Nephron (organoid): ENCODE measurements around the gene RNF26.

Source experiments
- H3K27ac Mint-ChIP-seq, 3 experiments: 2 replicates each; pipeline ENCODE4 v1.8.0; 2020; ENCODE audit warnings: mixed read lengths in 3 of 3, mild to moderate bottlenecking in 2 of 3, moderate library complexity in 1 of 3
- H3K27me3 Mint-ChIP-seq: 2 replicates; pipeline ENCODE4 v1.8.0; 2021; ENCODE audit warnings: low read depth, mild to moderate bottlenecking, moderate library complexity, mixed read lengths
- H3K36me3 Mint-ChIP-seq: 2 replicates; pipeline ENCODE4 v1.8.0; 2020; ENCODE audit warnings: low read depth, mixed read lengths
- H3K4me1 Mint-ChIP-seq: 2 replicates; pipeline ENCODE4 v1.8.0; 2020; ENCODE audit warnings: mixed read lengths
- H3K4me3 Mint-ChIP-seq, 3 experiments: 2 replicates each; pipeline ENCODE4 v1.8.0; 2020; ENCODE audit warnings: mild to moderate bottlenecking in 3 of 3, mixed read lengths in 3 of 3, moderate library complexity in 2 of 3
- H3K9me3 Mint-ChIP-seq: 2 replicates; pipeline ENCODE4 v1.8.0; 2020; ENCODE audit warnings: mixed read lengths
- CTCF ChIP-seq, 3 experiments: fragments of 200-600 bp; sonication (generic); IDR thresholded peaks; one replicate each; pipeline ENCODE4 v1.5.0; 2021; ENCODE audit warnings: antibody characterized with exemption in 3 of 3; ENCODE audit not compliant: unreplicated experiment in 3 of 3

The RNF26 gene

DNA sequence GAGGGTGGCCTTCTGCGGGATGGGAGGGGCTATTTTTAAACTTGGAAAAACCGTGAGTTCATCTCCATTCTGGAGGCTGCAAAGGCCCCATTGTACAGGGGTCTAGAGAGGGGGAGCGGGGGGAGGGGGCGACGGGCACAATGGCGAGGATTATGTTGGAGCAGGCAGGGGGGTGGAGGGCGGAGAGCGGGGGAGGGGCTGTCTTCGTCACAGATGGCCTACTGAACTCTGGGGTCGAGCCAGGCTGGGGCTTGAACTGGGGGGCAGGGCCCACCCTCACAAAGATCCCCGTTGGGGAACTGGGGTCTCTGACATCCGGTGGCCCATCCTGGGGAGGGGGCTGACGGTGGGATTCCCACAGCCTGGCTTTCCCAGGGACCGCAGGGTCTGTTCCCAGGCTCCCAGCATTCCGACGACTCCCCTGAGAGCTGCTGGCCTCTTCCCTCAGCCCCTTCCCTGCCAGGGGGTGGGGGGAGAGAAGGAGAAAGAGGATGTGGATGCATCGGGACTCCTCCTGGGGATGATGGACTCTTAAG is 14.0 kb upstream of the RNF26 start:
- H3K4me1 Mint-ChIP-seq = peaks cover 35% of the 10 kb centered on the region

GRCh38 chr11:119320776-119321524 is 13.4 kb upstream of the RNF26 start:
- H3K4me3 Mint-ChIP-seq = peak overlapping the region; percentile 72 to 75 (median 73)
- peak overlapping the region; percentile 39 to 92 (median 68) for H3K27ac Mint-ChIP-seq
- H3K9me3 Mint-ChIP-seq = no peaks in the 10 kb centered on the region
- no peaks in the 10 kb centered on the region for H3K36me3 Mint-ChIP-seq
- H3K4me1 Mint-ChIP-seq = peaks cover 35% of the 10 kb centered on the region
- peaks cover 11% of the 10 kb centered on the region for H3K27me3 Mint-ChIP-seq
- no peak for TF ChIP-seq CTCF (IDR thresholded peaks at IDR 0.05; ENCODE audit: unreplicated experiment in 3 of 3)

More for the DNA sequence above, 14.0 kb upstream of the RNF26 start:
- peak overlapping the region; percentile 65 to 92 (median 67) for H3K27ac Mint-ChIP-seq
- H3K9me3 Mint-ChIP-seq = no peaks in the 10 kb centered on the region
- peaks cover 14% of the 10 kb centered on the region for H3K27me3 Mint-ChIP-seq
- H3K4me3 Mint-ChIP-seq = peak overlapping the region; percentile 73 to 81 (median 74)
- H3K36me3 Mint-ChIP-seq = no peaks in the 10 kb centered on the region
- no peak for TF ChIP-seq CTCF (IDR thresholded peaks at IDR 0.05; ENCODE audit: unreplicated experiment in 3 of 3)

DNA sequence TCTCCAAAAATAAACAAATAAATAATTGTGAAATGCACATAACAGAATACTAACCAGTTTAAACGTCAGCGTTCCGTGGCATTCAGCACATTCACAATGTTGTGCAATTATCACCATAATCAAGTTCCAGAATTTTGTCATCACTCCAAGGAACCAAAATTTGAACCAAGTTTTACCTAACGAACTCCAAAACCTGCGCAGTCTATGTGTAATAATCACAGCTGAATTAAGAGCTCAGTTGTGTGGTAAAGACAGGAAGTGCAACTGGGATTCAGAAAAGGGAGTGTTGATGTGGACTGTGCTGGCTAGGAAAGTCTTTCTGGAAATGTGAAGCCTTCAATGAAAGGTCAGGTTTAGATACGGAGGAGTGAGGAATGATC is 12.0 kb upstream of the RNF26 start:
- H3K27me3 Mint-ChIP-seq = peaks cover 11% of the 10 kb centered on the region
- peaks cover 35% of the 10 kb centered on the region for H3K4me1 Mint-ChIP-seq
- H3K9me3 Mint-ChIP-seq = no peaks in the 10 kb centered on the region
- peak overlapping the region in 1 of 3 experiments; percentile 4 for H3K4me3 Mint-ChIP-seq
- H3K27ac Mint-ChIP-seq = peak overlapping the region; percentile 30 to 55 (median 31)
- TF ChIP-seq CTCF (IDR thresholded peaks at IDR 0.05; ENCODE audit: unreplicated experiment in 3 of 3) = peak in 2 of 3 experiments; percentile 1 to 31
- no peaks in the 10 kb centered on the region for H3K36me3 Mint-ChIP-seq

DNA sequence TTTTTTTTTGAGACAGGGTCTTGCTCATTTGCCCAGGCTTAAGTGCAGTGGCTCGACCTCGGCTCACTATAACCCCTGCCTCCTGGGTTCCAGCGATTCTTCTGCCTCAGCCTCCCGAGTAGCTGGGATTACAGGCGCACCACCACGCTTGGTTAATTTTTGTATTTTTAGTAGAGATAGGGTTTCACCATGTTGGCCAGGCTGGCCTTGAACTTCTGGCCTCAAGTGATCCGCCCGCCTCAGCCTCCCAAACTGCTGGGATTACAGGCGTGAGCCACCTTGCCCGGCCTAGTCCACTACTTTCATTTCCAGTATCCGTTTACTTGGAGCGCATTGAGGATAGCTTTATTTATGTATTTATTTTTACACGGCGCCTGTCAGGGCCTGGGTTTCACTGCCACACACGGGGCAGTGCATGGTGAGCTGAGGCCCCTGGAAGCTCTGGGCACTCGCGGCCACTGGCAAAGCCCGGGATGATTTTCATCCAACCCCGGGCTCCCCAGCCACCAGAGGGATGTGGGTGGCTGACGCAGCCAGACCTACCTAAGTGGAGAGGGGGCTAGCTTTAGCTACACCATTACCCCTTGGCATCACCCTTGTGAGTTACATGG is 11.3 kb upstream of the RNF26 start:
- Mint-ChIP-seq H3K9me3 (no peaks in the 10 kb centered on the region), H3K4me1 (peaks cover 35% of the 10 kb centered on the region), H3K36me3 (no peaks in the 10 kb centered on the region), H3K27ac (peak overlapping the region in 2 of 3 experiments; percentile 31 to 40), H3K4me3 (no peak overlapping the region), H3K27me3 (peaks cover 11% of the 10 kb centered on the region)
- no peak for TF ChIP-seq CTCF (IDR thresholded peaks at IDR 0.05; ENCODE audit: unreplicated experiment in 3 of 3)

DNA sequence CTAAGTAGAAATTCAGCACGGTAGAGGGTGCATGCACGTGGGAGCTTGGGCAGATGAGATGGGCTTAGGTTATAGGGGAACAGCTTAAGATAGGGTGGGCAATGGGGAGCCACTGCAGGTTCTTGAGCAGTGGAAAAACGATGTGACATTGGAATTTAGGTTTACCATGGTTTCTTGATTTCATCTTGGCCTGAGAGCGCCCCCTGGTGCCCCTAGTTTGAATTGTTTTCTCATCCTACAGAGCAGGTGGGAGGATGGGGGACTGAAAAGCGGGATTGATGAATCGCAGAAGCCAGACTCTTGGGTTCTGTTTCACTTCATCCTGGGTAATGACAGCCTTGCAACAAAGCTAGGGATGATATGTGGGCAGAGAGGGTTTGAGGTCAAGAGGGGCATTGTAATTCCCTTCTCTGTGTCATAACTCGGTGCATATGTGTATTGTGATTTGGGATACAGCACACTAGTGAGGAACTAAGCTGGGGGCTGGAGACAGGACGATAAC is 10.7 kb upstream of the RNF26 start:
- peaks cover 11% of the 10 kb centered on the region for H3K27me3 Mint-ChIP-seq
- H3K9me3 Mint-ChIP-seq = no peaks in the 10 kb centered on the region
- peak overlapping the region; percentile 6 to 40 (median 18) for H3K27ac Mint-ChIP-seq
- no peaks in the 10 kb centered on the region for H3K36me3 Mint-ChIP-seq
- peak; percentile 77 to 87 (median 79) for TF ChIP-seq CTCF (IDR thresholded peaks at IDR 0.05; ENCODE audit: unreplicated experiment in 3 of 3)
- peaks cover 30% of the 10 kb centered on the region for H3K4me1 Mint-ChIP-seq
- H3K4me3 Mint-ChIP-seq = peak overlapping the region in 2 of 3 experiments; percentile 34 to 45
